A549 (cell line): Measurements from ENCODE around the gene GABRR2. TPM values are rescaled to one million over a fixed set of nuclear protein-coding genes. Genes with fewer than 3 reads are reported as not detected.

ENCODE experiments used
- ATAC-seq, 2 experiments: fragments of 200-7000 bp in 1 of 2; fragments of >200 bp in 1 of 2; cut with Nextera tagmentation in 1 of 2; cut with Tn5 transposase in 1 of 2; 3 replicates each; pipeline versions ENCODE4 v1.8.0 to v1.9.1; 2018 to 2020; ENCODE audit warnings: mild to moderate bottlenecking in 1 of 2, moderate library complexity in 1 of 2
- CTCF ChIA-PET: fragments of 300-600 bp; sonication (Branson Sonifier 250); formaldehyde crosslinking; extraction: SDS; loops from one replicate; lab custom pipeline; 2021; ENCODE audit warnings: antibody characterized with exemption, inconsistent platforms; lab: Yijun Ruan, JAX
- POLR2A ChIA-PET: fragments of 350-600 bp; formaldehyde crosslinking; extraction: SDS; loops from one replicate; lab custom pipeline; 2021; ENCODE audit warnings: antibody characterized with exemption, inconsistent platforms; lab: Yijun Ruan, JAX
- DNase-seq, 2 experiments: peaks; one replicate each; pipeline versions ENCODE4 v3.0.0 to v3.0.0-alpha.2; 2011 to 2016; ENCODE audit warnings: low read depth in 1 of 2, low spot score in 1 of 2
- FAIRE-seq: peaks from 2 replicates; lab custom pipeline; 2011; peaks lifted over from hg19 to GRCh38; lab: Jason Lieb, UNC
- H3K27ac ChIP-seq, 2 experiments: fragments of >200 bp; sonication (Bioruptor Twin); formaldehyde crosslinking; 3 replicates each; pipeline ENCODE4 v1.5.1; 2016 to 2017
- H3K4me1 ChIP-seq: fragments of >200 bp; sonication (Bioruptor Twin); formaldehyde crosslinking; 3 replicates; pipeline ENCODE4 v1.6.1; 2016
- H3K4me2 ChIP-seq: fragments of >200 bp; sonication (Bioruptor Twin); formaldehyde crosslinking; 3 replicates; pipeline ENCODE4 v1.6.1; 2016
- H3K4me3 ChIP-seq: fragments of >200 bp; sonication (Bioruptor Twin); formaldehyde crosslinking; 3 replicates; pipeline ENCODE4 v1.5.1; 2016
- H3K9me3 ChIP-seq: fragments of >200 bp; sonication (Bioruptor Twin); formaldehyde crosslinking; 3 replicates; pipeline ENCODE4 v1.6.1; 2016
- BHLHE40 ChIP-seq: IDR thresholded peaks from 2 replicates; pipeline ENCODE4 v1.6.1; 2012; ENCODE audit warnings: low read depth, low read length, inconsistent platforms
- EHMT2 ChIP-seq: fragments of 200-600 bp; sonication (generic); IDR thresholded peaks from 2 replicates; pipeline ENCODE4 v1.6.1; 2016; ENCODE audit warnings: antibody characterized with exemption, low read depth, mild to moderate bottlenecking, moderate library complexity
- EP300 ChIP-seq, 2 experiments: fragments of >200 bp; sonication (Bioruptor Twin); formaldehyde crosslinking; IDR thresholded peaks; 2 replicates in 1 of 2; 3 replicates in 1 of 2; pipeline ENCODE4 v1.6.1; 2016 to 2017
- FOSL2 ChIP-seq, 2 experiments: fragments of 450-650 bp in 1 of 2; fragments of >200 bp in 1 of 2; sonication (Bioruptor Twin) in 1 of 2; formaldehyde crosslinking; IDR thresholded peaks; 2 replicates each; pipeline versions ENCODE4 v1.5.0 to v1.6.1; 2016 to 2020; ENCODE audit warnings: mild to moderate bottlenecking in 1 of 2, moderate library complexity in 1 of 2
- HOXB13 ChIP-seq: fragments of 250-450 bp; sonication (Bioruptor Pico); IDR thresholded peaks from 2 replicates; pipeline ENCODE4 v1.5.0; 2020; ENCODE audit warnings: low read depth, mild to moderate bottlenecking, moderate library complexity
- JUNB ChIP-seq: fragments of >200 bp; sonication (Bioruptor Twin); formaldehyde crosslinking; IDR thresholded peaks from 2 replicates; pipeline ENCODE4 v1.6.1; 2016
- KDM1A ChIP-seq: fragments of 200-600 bp; sonication (generic); IDR thresholded peaks from 2 replicates; pipeline ENCODE4 v1.6.1; 2016; ENCODE audit warnings: low read depth, mild to moderate bottlenecking
- MAFK ChIP-seq: fragments of 450-650 bp; IDR thresholded peaks from 2 replicates; pipeline ENCODE4 v1.6.1; 2014; ENCODE audit not compliant: partially characterized antibody
- MYC ChIP-seq: IDR thresholded peaks from 2 replicates; pipeline ENCODE4 v1.6.1; 2012; ENCODE audit warnings: mild to moderate bottlenecking, inconsistent platforms, low read length, improper control_type of control experiment, borderline replicate concordance
- NPAS2 ChIP-seq: fragments of 250-450 bp; sonication (Bioruptor Pico); IDR thresholded peaks from 2 replicates; pipeline ENCODE4 v1.8.0; 2022; ENCODE audit warnings: mild to moderate bottlenecking, moderate library complexity, borderline replicate concordance
- PHF8 ChIP-seq: fragments of 200-600 bp; sonication (generic); IDR thresholded peaks from 2 replicates; pipeline ENCODE4 v1.6.1; 2016; ENCODE audit warnings: low read depth, mild to moderate bottlenecking, antibody characterized with exemption, moderate library complexity, borderline replicate concordance
- POLR2A ChIP-seq: IDR thresholded peaks from 2 replicates; pipeline ENCODE4 v1.6.1; 2012; ENCODE audit warnings: mild to moderate bottlenecking, low read length
- RAD21 ChIP-seq, 2 experiments: fragments of >200 bp in 1 of 2; sonication (Bioruptor Twin) in 1 of 2; formaldehyde crosslinking in 1 of 2; IDR thresholded peaks in 1 of 2; conservative IDR thresholded peaks in 1 of 2; 2 replicates in 1 of 2; 3 replicates in 1 of 2; pipeline ENCODE4 v1.6.1; 2012 to 2018; ENCODE audit warnings: inconsistent platforms in 1 of 2
- RARB ChIP-seq: fragments of 250-450 bp; sonication (Bioruptor Pico); IDR thresholded peaks from 2 replicates; pipeline ENCODE4 v1.8.0; 2021; ENCODE audit warnings: mild to moderate bottlenecking, moderate library complexity
- RCOR1 ChIP-seq: fragments of 150-350 bp; IDR thresholded peaks from 2 replicates; pipeline ENCODE4 v1.6.1; 2014; ENCODE audit warnings: antibody characterized with exemption, low read length, low read depth
- RNF2 ChIP-seq: fragments of 200-600 bp; sonication (generic); IDR thresholded peaks from 2 replicates; pipeline ENCODE4 v1.6.1; 2016; ENCODE audit warnings: low read depth, mild to moderate bottlenecking, antibody characterized with exemption, moderate library complexity, borderline replicate concordance
- TFCP2L1 ChIP-seq: fragments of 250-450 bp; sonication (Bioruptor Pico); IDR thresholded peaks from 2 replicates; pipeline ENCODE4 v1.5.0; 2021; ENCODE audit warnings: mild to moderate bottlenecking
- ZC3H11A ChIP-seq: fragments of 450-650 bp; IDR thresholded peaks from 2 replicates; pipeline ENCODE4 v1.6.1; 2014; ENCODE audit warnings: antibody characterized with exemption, mild to moderate bottlenecking
- ZSCAN20 ChIP-seq: fragments of 250-450 bp; sonication (Bioruptor Pico); IDR thresholded peaks from 2 replicates; pipeline ENCODE4 v1.8.0; 2022; ENCODE audit warnings: mild to moderate bottlenecking, moderate library complexity
- WGBS: methylation state at CpG from one replicate; pipeline ENCODE4 v1.1.6; 2017; ENCODE audit errors: missing lambda C conversion rate; 5-methylcytosine and 5-hydroxymethylcytosine counted together
- polyA plus RNA-seq, 4 experiments: library from polyadenylated mRNA; depleted of rRNA in 3 of 4; stranded (reverse); fragments of >200 nt; fragmentation: RNase III in 1 of 4; extraction: RNeasy Plus Mini Kit Qiagen cat#74134 plus additional on column Dnase treatment in 1 of 4; gene quantifications; 2 replicates in 3 of 4; 3 replicates in 1 of 4; pipeline ENCODE4 v1.2.3, GENCODE V29; 2011 to 2017
- TF ChIP-seq, protein P1 (sequence below): fragments of 450-650 bp; IDR thresholded peaks from 2 replicates; pipeline ENCODE4 v1.6.1; 2014; ENCODE audit warnings: antibody characterized with exemption
- TF ChIP-seq, protein P2 (sequence below): fragments of >200 bp; sonication (Bioruptor Twin); formaldehyde crosslinking; IDR thresholded peaks from 3 replicates; pipeline ENCODE4 v1.6.1; 2016
- TF ChIP-seq, protein P3 (sequence below): fragments of 150-350 bp; IDR thresholded peaks from 2 replicates; pipeline ENCODE4 v1.6.1; 2014; ENCODE audit warnings: low read depth, mild to moderate bottlenecking, low read length
- TF ChIP-seq, protein P4 (sequence below): IDR thresholded peaks from 2 replicates; pipeline ENCODE4 v1.6.1; 2012
- TF ChIP-seq, protein P5 (sequence below): fragments of >200 bp; sonication (Bioruptor Twin); formaldehyde crosslinking; IDR thresholded peaks from 2 replicates; pipeline ENCODE4 v1.6.1; 2016

Gene GABRR2
- polyA plus RNA-seq, 2 of the 4 experiments (the other 2 are of a cell fraction) = 0.08 to 0.09 TPM

DNA sequence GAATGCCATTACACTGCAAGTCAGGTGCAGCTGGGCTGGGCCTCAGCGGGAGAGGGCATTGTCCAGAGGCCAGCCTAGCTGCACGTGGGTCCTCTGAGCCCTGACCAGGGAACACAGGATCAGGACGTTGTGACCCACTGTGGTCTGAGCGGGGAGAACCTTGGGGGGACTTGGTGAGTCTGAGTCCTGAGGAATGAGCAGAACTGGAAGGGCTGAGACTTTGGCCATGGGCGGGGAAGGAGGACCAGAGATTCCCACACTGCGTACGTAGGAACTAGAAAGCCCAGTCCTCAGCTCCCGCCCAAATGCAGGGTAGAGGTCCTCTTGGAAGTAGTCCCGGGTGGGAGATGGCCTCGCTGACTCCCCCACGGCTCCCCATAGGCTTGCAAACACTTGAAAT lies 42.5 kb downstream of the GABRR2 start:
- H3K4me1 ChIP-seq = no peaks in the 10 kb centered on the region
- FAIRE-seq (no peak), DNase-seq (no peak), ATAC-seq (no peak)
- ChIA-PET CTCF (no interaction called here), POLR2A (no interaction called here)
- H3K4me3 ChIP-seq = no peak overlapping the region
- TF ChIP-seq EHMT2 = no peak
- TF ChIP-seq, protein P1, sequence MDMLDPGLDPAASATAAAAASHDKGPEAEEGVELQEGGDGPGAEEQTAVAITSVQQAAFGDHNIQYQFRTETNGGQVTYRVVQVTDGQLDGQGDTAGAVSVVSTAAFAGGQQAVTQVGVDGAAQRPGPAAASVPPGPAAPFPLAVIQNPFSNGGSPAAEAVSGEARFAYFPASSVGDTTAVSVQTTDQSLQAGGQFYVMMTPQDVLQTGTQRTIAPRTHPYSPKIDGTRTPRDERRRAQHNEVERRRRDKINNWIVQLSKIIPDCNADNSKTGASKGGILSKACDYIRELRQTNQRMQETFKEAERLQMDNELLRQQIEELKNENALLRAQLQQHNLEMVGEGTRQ = no peak
- TF ChIP-seq FOSL2 (IDR thresholded peaks at IDR 0.05) = no peak
- no peak for TF ChIP-seq FOSL2 (CRISPR knock-in tag; IDR thresholded peaks at IDR 0.05)
- no peak for TF ChIP-seq NPAS2 (CRISPR knock-in tag)
- TF ChIP-seq, protein P2, sequence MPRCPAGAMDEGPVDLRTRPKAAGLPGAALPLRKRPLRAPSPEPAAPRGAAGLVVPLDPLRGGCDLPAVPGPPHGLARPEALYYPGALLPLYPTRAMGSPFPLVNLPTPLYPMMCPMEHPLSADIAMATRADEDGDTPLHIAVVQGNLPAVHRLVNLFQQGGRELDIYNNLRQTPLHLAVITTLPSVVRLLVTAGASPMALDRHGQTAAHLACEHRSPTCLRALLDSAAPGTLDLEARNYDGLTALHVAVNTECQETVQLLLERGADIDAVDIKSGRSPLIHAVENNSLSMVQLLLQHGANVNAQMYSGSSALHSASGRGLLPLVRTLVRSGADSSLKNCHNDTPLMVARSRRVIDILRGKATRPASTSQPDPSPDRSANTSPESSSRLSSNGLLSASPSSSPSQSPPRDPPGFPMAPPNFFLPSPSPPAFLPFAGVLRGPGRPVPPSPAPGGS = no peak
- no peak for TF ChIP-seq HOXB13
- TF ChIP-seq, protein P3, sequence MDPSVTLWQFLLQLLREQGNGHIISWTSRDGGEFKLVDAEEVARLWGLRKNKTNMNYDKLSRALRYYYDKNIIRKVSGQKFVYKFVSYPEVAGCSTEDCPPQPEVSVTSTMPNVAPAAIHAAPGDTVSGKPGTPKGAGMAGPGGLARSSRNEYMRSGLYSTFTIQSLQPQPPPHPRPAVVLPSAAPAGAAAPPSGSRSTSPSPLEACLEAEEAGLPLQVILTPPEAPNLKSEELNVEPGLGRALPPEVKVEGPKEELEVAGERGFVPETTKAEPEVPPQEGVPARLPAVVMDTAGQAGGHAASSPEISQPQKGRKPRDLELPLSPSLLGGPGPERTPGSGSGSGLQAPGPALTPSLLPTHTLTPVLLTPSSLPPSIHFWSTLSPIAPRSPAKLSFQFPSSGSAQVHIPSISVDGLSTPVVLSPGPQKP = no peak
- no peak for TF ChIP-seq TFCP2L1
- no peak for TF ChIP-seq RNF2
- TF ChIP-seq, protein P4, sequence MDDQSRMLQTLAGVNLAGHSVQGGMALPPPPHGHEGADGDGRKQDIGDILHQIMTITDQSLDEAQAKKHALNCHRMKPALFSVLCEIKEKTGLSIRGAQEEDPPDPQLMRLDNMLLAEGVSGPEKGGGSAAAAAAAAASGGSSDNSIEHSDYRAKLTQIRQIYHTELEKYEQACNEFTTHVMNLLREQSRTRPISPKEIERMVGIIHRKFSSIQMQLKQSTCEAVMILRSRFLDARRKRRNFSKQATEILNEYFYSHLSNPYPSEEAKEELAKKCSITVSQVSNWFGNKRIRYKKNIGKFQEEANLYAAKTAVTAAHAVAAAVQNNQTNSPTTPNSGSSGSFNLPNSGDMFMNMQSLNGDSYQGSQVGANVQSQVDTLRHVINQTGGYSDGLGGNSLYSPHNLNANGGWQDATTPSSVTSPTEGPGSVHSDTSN = no peak
- 64% methylated on average over 10 of the region's 11 CpGs for WGBS
- H3K9me3 ChIP-seq = no peaks in the 10 kb centered on the region
- no peak overlapping the region for H3K4me2 ChIP-seq
- H3K27ac ChIP-seq = no peak overlapping the region

DNA sequence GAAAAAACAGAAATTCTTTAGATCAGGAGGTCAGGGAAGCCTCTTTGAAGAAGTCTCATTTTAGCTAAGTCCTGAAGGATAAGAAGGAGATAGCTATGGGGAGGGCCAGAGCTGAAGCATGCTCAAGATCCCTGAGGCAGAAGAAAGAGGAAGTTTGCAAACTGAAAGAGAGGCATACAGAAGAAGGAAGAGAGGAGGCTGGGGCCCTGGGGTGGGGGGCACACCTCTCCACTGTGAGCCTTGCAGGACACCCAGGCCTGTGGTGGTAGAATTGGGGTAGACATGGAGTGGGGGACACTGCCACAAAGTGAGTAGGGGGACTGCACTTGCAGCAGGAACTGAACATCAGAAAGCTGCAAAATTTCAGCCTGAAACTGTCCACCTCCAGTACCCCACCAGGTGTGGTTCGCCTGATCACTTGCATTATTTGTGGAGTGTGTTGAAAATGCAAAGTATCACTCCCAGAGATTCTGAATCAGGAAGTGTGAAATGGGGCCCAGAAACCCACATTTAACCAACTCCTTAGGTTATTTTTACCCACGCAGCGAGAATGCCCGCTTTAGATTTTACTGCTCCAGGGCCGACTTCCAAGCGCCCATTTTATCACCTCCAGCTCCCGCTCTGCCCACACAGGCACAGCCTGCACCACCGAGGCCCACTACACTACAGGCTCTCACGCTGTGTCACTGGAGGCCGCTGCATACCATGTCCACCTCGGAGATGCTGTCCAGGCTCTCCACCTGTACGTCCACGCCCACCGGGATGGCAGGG lies 44.0 kb downstream of the GABRR2 start:
- Histone ChIP-seq H3K27ac (no peak overlapping the region), H3K4me3 (no peak overlapping the region), H3K9me3 (no peaks in the 10 kb centered on the region), H3K4me1 (no peaks in the 10 kb centered on the region), H3K4me2 (no peak overlapping the region)
- FAIRE-seq (no peak), DNase-seq (no peak), ATAC-seq (no peak)
- TF ChIP-seq POLR2A (no peak), HOXB13 (no peak), MYC (no peak), PHF8 (no peak), BHLHE40 (no peak), JUNB (no peak), ZC3H11A (no peak), MAFK (no peak), RARB (no peak), KDM1A (no peak), RAD21 (conservative IDR thresholded peaks at IDR 0.05 in 1 of 2, IDR thresholded peaks at IDR 0.05 in 1 of 2) (no peak), ZSCAN20 (CRISPR knock-in tag) (no peak), EP300 (IDR thresholded peaks at IDR 0.05) (no peak), RNF2 (no peak), RCOR1 (no peak)
- TF ChIP-seq, protein P5, sequence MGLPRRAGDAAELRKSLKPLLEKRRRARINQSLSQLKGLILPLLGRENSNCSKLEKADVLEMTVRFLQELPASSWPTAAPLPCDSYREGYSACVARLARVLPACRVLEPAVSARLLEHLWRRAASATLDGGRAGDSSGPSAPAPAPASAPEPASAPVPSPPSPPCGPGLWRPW = no peak
- TF ChIP-seq, protein P4 = no peak
- ChIA-PET CTCF (interaction anchor here (1.7 kb wide), 1 partner anchor 17 kb away, joined by 5 read pairs; no protein-coding TSS in a partner anchor), POLR2A (no interaction called here)
- WGBS = 75% methylated on average over 11 of the region's 14 CpGs
